ENCODE measurements around the gene MAEL.
A peak's percentile ranks its signal among the peaks of the same experiment; 100 is the strongest.
"Not testable (repeated sequence)": the region's sequence is repeated elsewhere in the genome, so short reads cannot be mapped to it uniquely, and the experiment has no call there.

Gene MAEL

DNA sequence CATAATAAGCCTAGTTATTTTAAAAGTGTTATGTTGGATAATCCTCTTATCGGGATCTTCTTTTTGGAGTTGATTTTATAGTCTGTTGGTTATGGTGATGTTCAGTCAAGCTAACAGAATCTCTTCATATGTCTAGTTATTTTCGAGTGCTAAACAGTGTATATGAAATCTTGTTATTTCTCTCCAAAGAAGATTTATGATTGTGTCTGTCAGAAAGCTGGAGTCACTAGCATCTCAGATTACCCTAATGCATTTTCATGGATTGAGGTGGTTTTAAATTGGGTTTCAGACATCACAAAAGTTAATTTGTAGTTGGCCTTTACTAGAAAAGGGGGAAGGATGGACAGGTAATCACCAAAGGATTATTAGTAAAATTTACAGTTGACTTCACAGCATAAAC lies 13.3 kb downstream of the MAEL start:
- Mint-ChIP-seq H3K27me3 (no peaks in the 10 kb centered on the region), H3K4me3 (no peak overlapping the region), H3K27ac (no peak overlapping the region), H3K4me1 (ENCODE audit: low read depth) (no peaks in the 10 kb centered on the region), H3K9me3 (peaks cover 20% of the 10 kb centered on the region), H3K36me3 (ENCODE audit: low read depth) (no peaks in the 10 kb centered on the region)
- intact Hi-C loops (cut with micrococcal nuclease): no loop called here

DNA sequence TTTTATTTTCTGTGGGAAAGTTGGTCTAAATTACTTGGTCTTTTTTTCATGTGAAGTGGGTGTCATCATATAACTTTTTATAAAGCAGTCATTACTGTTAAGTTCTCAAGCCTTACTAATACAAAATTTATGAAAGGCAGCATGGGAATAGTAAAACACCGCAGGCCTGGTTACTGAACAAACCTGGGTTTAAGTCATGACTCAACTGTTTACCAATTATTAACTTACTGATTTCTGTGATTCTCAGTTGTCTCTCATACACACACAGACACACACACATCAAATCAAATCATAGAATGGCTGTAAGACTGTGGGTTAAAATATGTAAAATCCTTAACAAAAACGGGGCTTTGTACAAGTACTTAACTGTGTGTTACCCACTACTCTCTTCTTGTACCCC lies 14.6 kb downstream of the MAEL start:
- Mint-ChIP-seq H3K4me3 (no peak overlapping the region), H3K27me3 (no peaks in the 10 kb centered on the region), H3K27ac (no peak overlapping the region), H3K9me3 (peaks cover 20% of the 10 kb centered on the region), H3K36me3 (ENCODE audit: low read depth) (no peaks in the 10 kb centered on the region), H3K4me1 (ENCODE audit: low read depth) (no peaks in the 10 kb centered on the region)
- intact Hi-C loops (cut with micrococcal nuclease): no loop called here

DNA sequence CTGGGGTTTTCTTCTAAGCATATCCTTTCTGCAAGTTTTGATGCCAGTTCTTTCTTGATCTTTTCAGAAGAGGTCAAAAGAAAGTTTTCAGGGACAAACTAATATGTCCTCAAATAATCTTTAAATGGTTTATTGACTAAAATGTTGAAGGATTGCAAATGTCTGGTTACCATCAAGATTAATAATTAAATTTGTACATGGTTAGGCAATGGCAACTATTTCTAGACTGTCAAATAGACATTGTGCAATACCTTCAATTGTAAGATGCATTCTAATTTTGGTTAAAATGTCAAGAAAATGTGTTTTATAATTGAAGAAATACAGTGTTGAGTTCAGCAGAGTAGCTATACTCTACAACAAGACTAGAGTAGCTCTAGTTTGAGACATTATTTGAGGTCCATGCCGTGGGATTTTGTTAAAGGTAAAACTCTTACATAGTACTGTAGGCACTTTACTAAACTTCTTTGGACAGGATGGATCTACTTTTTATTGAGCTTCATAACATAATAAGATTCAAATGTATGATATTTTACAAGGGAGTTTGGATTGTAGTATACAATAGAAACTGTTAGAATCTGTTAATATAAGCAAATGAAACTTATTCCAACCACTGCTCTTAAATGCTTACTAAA lies 22.6 kb downstream of the MAEL start:
- intact Hi-C loops (cut with micrococcal nuclease): no loop called here
- H3K9me3 Mint-ChIP-seq: no peaks in the 10 kb centered on the region
- H3K36me3 Mint-ChIP-seq (ENCODE audit: low read depth): no peaks in the 10 kb centered on the region
- peaks cover 23% of the 10 kb centered on the region for H3K4me1 Mint-ChIP-seq (ENCODE audit: low read depth)
- no peak overlapping the region for H3K27ac Mint-ChIP-seq
- H3K27me3 Mint-ChIP-seq: no peaks in the 10 kb centered on the region
- H3K4me3 Mint-ChIP-seq: no peak overlapping the region

DNA sequence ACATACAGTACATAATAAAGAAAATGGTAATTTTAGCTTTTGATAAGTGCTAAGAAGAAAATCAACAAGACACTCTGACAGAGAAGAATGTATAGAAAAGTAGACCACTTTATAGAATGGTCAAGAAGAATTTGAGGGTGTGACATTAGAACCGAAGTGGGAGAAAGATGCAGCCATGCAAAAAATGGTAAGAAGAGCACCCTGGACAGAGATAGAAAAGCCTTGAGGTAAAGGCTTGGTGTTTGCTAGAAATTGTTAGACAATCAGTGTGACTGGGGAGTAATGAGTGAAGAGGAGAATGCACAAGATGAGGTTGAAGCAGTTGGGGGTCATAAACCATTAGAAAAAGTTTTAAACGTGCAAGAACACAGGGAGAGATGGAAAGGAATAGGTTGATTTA lies 23.5 kb downstream of the MAEL start:
- Mint-ChIP-seq H3K27ac (no peak overlapping the region), H3K4me1 (ENCODE audit: low read depth) (peaks cover 26% of the 10 kb centered on the region), H3K9me3 (no peaks in the 10 kb centered on the region), H3K27me3 (no peaks in the 10 kb centered on the region), H3K4me3 (no peak overlapping the region), H3K36me3 (ENCODE audit: low read depth) (no peaks in the 10 kb centered on the region)
- intact Hi-C loops (cut with micrococcal nuclease): no loop called here

DNA sequence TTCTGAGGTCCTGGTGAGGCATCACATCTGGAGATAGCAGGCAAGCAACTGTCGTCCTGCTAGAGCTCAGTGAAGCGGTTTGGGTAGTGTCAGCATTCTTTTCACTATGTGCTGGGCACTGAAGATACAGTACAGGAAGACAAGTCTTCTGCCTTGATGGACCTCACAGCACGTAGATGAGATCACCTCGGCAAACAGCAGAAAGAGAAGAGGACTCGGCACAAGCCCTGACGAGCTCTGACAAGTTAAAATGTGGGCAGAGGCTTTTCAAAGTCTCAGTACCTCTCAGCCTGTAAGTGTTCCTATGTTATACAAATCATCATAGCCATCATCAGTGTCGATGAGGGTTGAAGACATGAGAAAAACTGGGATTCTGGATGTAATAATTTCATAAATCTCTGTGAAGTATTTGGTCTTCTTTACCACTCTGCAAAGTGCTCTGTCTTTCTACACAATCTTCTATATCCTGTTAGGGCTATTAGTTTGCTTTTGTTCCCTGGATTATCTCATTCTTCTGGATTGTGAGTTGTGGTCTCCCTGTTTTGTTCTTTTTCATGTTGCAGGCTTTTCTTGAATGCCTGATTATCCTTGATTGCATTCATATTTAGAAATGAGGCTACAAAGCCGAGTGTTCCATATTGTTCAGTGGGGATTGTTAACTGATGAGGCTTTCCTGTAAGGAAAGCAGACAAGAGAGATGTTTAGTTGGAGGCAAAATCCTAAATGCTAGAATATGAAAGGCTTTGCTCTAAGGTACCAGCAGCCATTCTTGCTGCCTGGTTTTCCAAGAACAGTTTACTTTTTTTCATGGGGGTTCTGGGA lies 24.2 kb downstream of the MAEL start:
- peaks cover 26% of the 10 kb centered on the region for H3K4me1 Mint-ChIP-seq (ENCODE audit: low read depth)
- no peaks in the 10 kb centered on the region for H3K36me3 Mint-ChIP-seq (ENCODE audit: low read depth)
- H3K9me3 Mint-ChIP-seq: no peaks in the 10 kb centered on the region
- no peaks in the 10 kb centered on the region for H3K27me3 Mint-ChIP-seq
- no peak overlapping the region for H3K27ac Mint-ChIP-seq
- no peak overlapping the region for H3K4me3 Mint-ChIP-seq
- intact Hi-C loops (cut with micrococcal nuclease): no loop called here

GRCh38 chr1:167016100-167016750 lies 27.1 kb downstream of the MAEL start:
- H3K9me3 Mint-ChIP-seq: no peaks in the 10 kb centered on the region
- H3K36me3 Mint-ChIP-seq (ENCODE audit: low read depth): no peaks in the 10 kb centered on the region
- peaks cover 16% of the 10 kb centered on the region for H3K4me1 Mint-ChIP-seq (ENCODE audit: low read depth)
- no peak overlapping the region for H3K4me3 Mint-ChIP-seq
- H3K27me3 Mint-ChIP-seq: no peaks in the 10 kb centered on the region
- no peak overlapping the region for H3K27ac Mint-ChIP-seq
- intact Hi-C loops (cut with micrococcal nuclease): no loop called here

GRCh38 chr1:167022384-167022783 lies 33.3 kb downstream of the MAEL start:
- no peaks in the 10 kb centered on the region for H3K36me3 Mint-ChIP-seq (ENCODE audit: low read depth)
- H3K27me3 Mint-ChIP-seq: no peaks in the 10 kb centered on the region
- H3K4me1 Mint-ChIP-seq (ENCODE audit: low read depth): no peaks in the 10 kb centered on the region
- no peak overlapping the region for H3K4me3 Mint-ChIP-seq
- no peak overlapping the region for H3K27ac Mint-ChIP-seq
- intact Hi-C loops (cut with micrococcal nuclease): no loop called here
- H3K9me3 Mint-ChIP-seq: no peaks in the 10 kb centered on the region

- H3K27me3 Mint-ChIP-seq; H3K4me1 Mint-ChIP-seq (ENCODE audit: low read depth); H3K27ac Mint-ChIP-seq; intact Hi-C loops (cut with micrococcal nuclease); H3K36me3 Mint-ChIP-seq (ENCODE audit: low read depth); H3K4me3 Mint-ChIP-seq: not testable (repeated sequence)
- H3K9me3 Mint-ChIP-seq: peaks cover 13% of the 10 kb centered on the region
Measured at GRCh38 chr1:167029553-167029952, 40.5 kb downstream of the MAEL start.

DNA sequence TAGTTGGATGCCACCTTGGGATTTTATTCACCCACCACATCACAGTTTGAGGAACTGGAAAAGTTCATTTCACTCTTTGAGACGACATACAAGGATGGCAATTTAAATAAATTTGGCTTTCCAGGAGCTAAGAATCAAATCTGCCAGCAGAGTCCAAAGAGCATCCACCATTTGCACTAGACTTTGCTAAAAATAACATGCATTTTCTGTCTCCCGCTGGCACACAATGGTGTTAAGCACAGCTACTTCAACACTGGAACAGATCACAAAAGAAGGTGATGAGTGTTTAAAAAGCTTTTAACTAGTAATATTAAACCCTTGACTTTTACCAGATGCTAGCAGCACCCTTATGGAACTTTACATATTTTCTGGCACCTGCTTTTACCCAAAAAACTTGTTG lies 44.6 kb downstream of the MAEL start:
- H3K4me3 Mint-ChIP-seq: no peak overlapping the region
- no peaks in the 10 kb centered on the region for H3K4me1 Mint-ChIP-seq (ENCODE audit: low read depth)
- H3K36me3 Mint-ChIP-seq (ENCODE audit: low read depth): no peaks in the 10 kb centered on the region
- no peaks in the 10 kb centered on the region for H3K27me3 Mint-ChIP-seq
- intact Hi-C loops (cut with micrococcal nuclease): no loop called here
- H3K9me3 Mint-ChIP-seq: peaks cover 3% of the 10 kb centered on the region
- no peak overlapping the region for H3K27ac Mint-ChIP-seq

DNA sequence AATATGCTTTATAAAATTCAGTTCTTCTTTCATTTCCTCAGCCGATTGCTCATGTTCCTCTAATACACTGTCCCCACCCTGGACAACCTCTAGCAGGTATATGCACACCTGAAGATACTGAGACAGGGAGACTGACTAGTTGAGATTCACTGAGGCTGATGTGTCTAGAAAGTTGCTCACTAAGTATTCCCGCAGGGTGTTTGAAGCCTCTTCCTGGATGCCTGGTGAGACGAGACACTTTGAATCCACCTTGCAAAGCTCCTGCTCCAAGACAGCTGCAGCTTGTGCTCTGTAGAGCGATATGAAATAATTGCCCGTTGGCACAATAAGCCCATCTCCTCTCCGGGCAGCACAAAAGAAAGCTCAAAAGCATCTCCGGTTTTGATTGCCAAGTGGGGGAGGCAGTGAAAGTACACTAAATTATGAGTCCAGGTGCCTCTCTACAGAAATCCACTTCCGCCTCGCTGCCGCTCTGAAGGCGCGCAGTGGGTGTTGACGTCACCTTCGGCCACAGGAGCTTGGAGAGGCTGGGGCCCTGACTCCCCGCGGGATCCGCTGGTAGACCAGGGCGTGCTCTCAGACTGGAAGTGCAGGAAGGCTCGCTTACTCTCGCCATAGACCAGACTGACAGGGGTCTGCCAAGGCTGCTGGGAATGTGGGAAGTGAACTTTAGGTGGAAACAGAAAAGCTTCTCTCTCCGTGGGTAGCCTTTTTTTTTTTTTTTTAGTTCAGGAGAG lies 54.8 kb downstream of the MAEL start:
- Mint-ChIP-seq H3K36me3 (ENCODE audit: low read depth) (no peaks in the 10 kb centered on the region), H3K9me3 (no peaks in the 10 kb centered on the region), H3K4me3 (peak overlapping the region; percentile 64), H3K27ac (no peak overlapping the region), H3K4me1 (ENCODE audit: low read depth) (peaks cover 13% of the 10 kb centered on the region), H3K27me3 (peaks cover 3% of the 10 kb centered on the region)
- intact Hi-C loops (cut with micrococcal nuclease): no loop called here

- Mint-ChIP-seq H3K4me3 (no peak overlapping the region), H3K9me3 (no peaks in the 10 kb centered on the region), H3K36me3 (ENCODE audit: low read depth) (no peaks in the 10 kb centered on the region), H3K27me3 (no peaks in the 10 kb centered on the region), H3K27ac (no peak overlapping the region), H3K4me1 (ENCODE audit: low read depth) (no peaks in the 10 kb centered on the region)
- intact Hi-C loops (cut with micrococcal nuclease): no loop called here
Measured at GRCh38 chr1:167051907-167052306, 62.8 kb downstream of the MAEL start.

DNA sequence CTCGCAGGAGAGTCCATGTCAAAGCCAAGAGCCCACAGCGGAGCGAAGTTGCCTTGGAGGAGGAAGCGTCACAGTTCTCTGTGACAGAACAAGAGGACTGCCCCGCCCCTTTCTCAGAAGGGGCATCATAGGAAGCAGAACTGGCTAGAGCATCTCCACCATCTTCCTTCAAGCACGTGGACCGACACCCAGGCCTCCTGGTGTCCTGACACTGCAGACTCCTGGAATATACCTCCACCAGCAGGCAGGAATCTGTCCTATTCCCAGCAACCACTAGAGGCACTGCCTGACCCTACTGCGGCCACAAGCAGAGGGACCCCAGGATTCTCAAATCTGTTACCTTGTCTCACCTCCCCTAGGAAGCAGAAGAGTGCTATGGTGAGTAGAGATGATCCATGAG lies 63.3 kb downstream of the MAEL start:
- no peak overlapping the region for H3K27ac Mint-ChIP-seq
- no peaks in the 10 kb centered on the region for H3K4me1 Mint-ChIP-seq (ENCODE audit: low read depth)
- intact Hi-C loops (cut with micrococcal nuclease): no loop called here
- no peaks in the 10 kb centered on the region for H3K36me3 Mint-ChIP-seq (ENCODE audit: low read depth)
- no peaks in the 10 kb centered on the region for H3K9me3 Mint-ChIP-seq
- H3K4me3 Mint-ChIP-seq: no peak overlapping the region
- H3K27me3 Mint-ChIP-seq: no peaks in the 10 kb centered on the region

DNA sequence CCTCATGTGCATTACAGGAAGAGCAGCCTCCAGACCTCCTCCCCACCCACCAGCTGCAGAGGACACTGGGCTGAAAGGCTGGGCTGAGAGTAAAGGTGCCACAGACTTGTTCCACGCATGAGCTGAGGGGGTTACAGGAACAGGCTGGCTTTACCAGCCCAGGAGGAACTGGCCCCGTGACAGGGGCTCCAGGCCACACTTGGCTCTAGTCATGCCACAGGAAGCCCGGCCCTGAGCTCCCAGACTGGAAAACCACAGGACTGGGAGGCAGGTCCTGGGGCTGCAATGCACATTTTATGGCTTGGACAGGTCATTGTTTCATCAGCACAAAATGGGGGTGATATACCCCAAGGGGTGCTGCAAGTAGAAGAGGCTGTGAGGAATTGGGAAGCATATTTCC lies 65.5 kb downstream of the MAEL start:
- Mint-ChIP-seq H3K4me3 (no peak overlapping the region), H3K4me1 (ENCODE audit: low read depth) (peaks cover 5% of the 10 kb centered on the region), H3K36me3 (ENCODE audit: low read depth) (no peaks in the 10 kb centered on the region), H3K27me3 (peaks cover 1% of the 10 kb centered on the region), H3K27ac (no peak overlapping the region), H3K9me3 (no peaks in the 10 kb centered on the region)
- intact Hi-C loops (cut with micrococcal nuclease): no loop called here
